Keratinocyte (primary cell): ENCODE data around the gene PSMB7. TPM values are rescaled to one million over a fixed set of nuclear protein-coding genes. Genes with fewer than 3 reads are reported as not detected.

ENCODE experiments used
- DNase-seq: peaks from one replicate; pipeline ENCODE4 v3.0.0-alpha.2; 2011; ENCODE audit warnings: low read depth, missing footprints, low spot score
- FAIRE-seq: peaks from 2 replicates; lab custom pipeline; 2011; peaks lifted over from hg19 to GRCh38; lab: Jason Lieb, UNC
- H2AFZ ChIP-seq: 2 replicates; pipeline ENCODE4 v1.6.0; 2012; ENCODE audit warnings: low read length, control low read depth, inconsistent platforms; ENCODE audit not compliant: control insufficient read depth
- H3K27ac ChIP-seq: 2 replicates; pipeline ENCODE4 v1.5.1; 2011; ENCODE audit warnings: low read length; ENCODE audit not compliant: control insufficient read depth, insufficient read depth
- H3K27me3 ChIP-seq: 3 replicates; pipeline ENCODE4 v1.6.0; 2011; ENCODE audit warnings: low read length; ENCODE audit not compliant: control insufficient read depth, insufficient read depth; ENCODE audit errors: extremely low read depth
- H3K36me3 ChIP-seq, 2 experiments: 2 replicates in 1 of 2; 3 replicates in 1 of 2; pipeline ENCODE4 v1.5.1; 2011; ENCODE audit warnings: low read length in 2 of 2, mild to moderate bottlenecking in 1 of 2; ENCODE audit not compliant: control insufficient read depth in 2 of 2, insufficient read depth in 2 of 2; ENCODE audit errors: extremely low read depth in 1 of 2
- H3K4me1 ChIP-seq: 3 replicates; pipeline ENCODE4 v1.5.1; 2011; ENCODE audit warnings: low read length; ENCODE audit not compliant: control insufficient read depth, insufficient read depth; ENCODE audit errors: extremely low read depth
- H3K4me2 ChIP-seq: 3 replicates; pipeline ENCODE4 v1.6.0; 2011; ENCODE audit warnings: low read depth, low read length; ENCODE audit not compliant: control insufficient read depth, insufficient read depth; ENCODE audit errors: extremely low read depth
- H3K4me3 ChIP-seq, 3 experiments: fragments of 200-600 bp in 1 of 3; sonication (generic) in 1 of 3; 2 replicates in 2 of 3; 3 replicates in 1 of 3; pipeline ENCODE4 v1.5.1; 2011 to 2016; ENCODE audit warnings: low read length in 3 of 3, mild to moderate bottlenecking in 3 of 3, control low read depth in 2 of 3, inconsistent platforms in 1 of 3, low read depth in 1 of 3, mixed read lengths in 1 of 3, mixed run types in 1 of 3, moderate library complexity in 1 of 3; ENCODE audit not compliant: control insufficient read depth in 2 of 3, insufficient read depth in 2 of 3; ENCODE audit errors: extremely low read depth in 1 of 3
- H3K79me2 ChIP-seq: 2 replicates; pipeline ENCODE4 v1.6.0; 2012; ENCODE audit warnings: low read length; ENCODE audit not compliant: control insufficient read depth, insufficient read depth
- H3K9ac ChIP-seq: 3 replicates; pipeline ENCODE4 v1.6.0; 2011; ENCODE audit warnings: low read length; ENCODE audit not compliant: control insufficient read depth, insufficient read depth; ENCODE audit errors: extremely low read depth
- H3K9me1 ChIP-seq: 3 replicates; pipeline ENCODE4 v1.6.0; 2011; ENCODE audit warnings: low read length; ENCODE audit not compliant: control insufficient read depth, insufficient read depth; ENCODE audit errors: extremely low read depth
- H3K9me3 ChIP-seq: 2 replicates; pipeline ENCODE4 v1.5.1; 2012; ENCODE audit warnings: low read depth, low read length; ENCODE audit not compliant: control insufficient read depth
- H4K20me1 ChIP-seq: 3 replicates; pipeline ENCODE4 v1.6.0; 2011; ENCODE audit warnings: low read length; ENCODE audit not compliant: control insufficient read depth, insufficient read depth; ENCODE audit errors: extremely low read depth
- CTCF ChIP-seq, 3 experiments: IDR thresholded peaks in 1 of 3; conservative IDR thresholded peaks in 1 of 3; optimal IDR thresholded peaks in 1 of 3; 2 replicates in 2 of 3; 3 replicates in 1 of 3; pipeline versions ENCODE3 to v1.5.1; 2011; ENCODE audit warnings: low read length in 3 of 3, mild to moderate bottlenecking in 3 of 3, moderate library complexity in 2 of 3, control low read depth in 1 of 3, inconsistent platforms in 1 of 3; ENCODE audit not compliant: insufficient read depth in 2 of 3; ENCODE audit errors: extremely low read depth in 1 of 3
- EZH2 ChIP-seq: IDR thresholded peaks from one replicate; pipeline ENCODE4 v1.6.1; 2012; ENCODE audit warnings: inconsistent platforms, mild to moderate bottlenecking, low read length, moderate library complexity
- dilution Hi-C: fragments of 300-500 bp; cut with MboI; formaldehyde crosslinking; loops from one replicate; pipeline ENCODE4 v1.7.0; 2020; ENCODE audit warnings: low sequenced_read_pairs; ENCODE audit not compliant: extremely low pct_ligation_motif_present
- polyA plus RNA-seq, 5 experiments: library from polyadenylated mRNA; depleted of rRNA in 3 of 5; stranded (reverse) in 3 of 5; stranded (forward) in 1 of 5; unstranded in 1 of 5; fragments of >200 nt; gene quantifications; 1 replicate in 1 of 5; 2 replicates in 3 of 5; 3 replicates in 1 of 5; pipeline versions ENCODE4 v1.2.1 to v1.2.3, GENCODE V29; 2011 to 2012; ENCODE audit warnings: missing spikeins in 2 of 5, low read depth in 1 of 5, low replicate concordance in 1 of 5

PSMB7 gene
- polyA plus RNA-seq, 1 donor (not counting 4 experiments of a cell fraction or from before 2014, with no cell fraction given) = 388 TPM

GRCh38 chr9:124342402-124342775, 72.9 kb downstream of the PSMB7 start:
- Histone ChIP-seq H3K27me3 (no peaks in the 10 kb centered on the region), H3K36me3 (peaks cover 16 to 18% of the 10 kb centered on the region in 2 experiments), H3K9ac (peak overlapping the region; percentile 49), H3K9me3 (no peaks in the 10 kb centered on the region), H3K4me2 (peak overlapping the region; percentile 50), H3K4me1 (peaks cover 16% of the 10 kb centered on the region), H4K20me1 (peaks cover 3% of the 10 kb centered on the region), H3K27ac (peak overlapping the region; percentile 53), H3K4me3 (no peak overlapping the region), H3K79me2 (no peaks in the 10 kb centered on the region), H2AFZ (no peak overlapping the region), H3K9me1 (no peaks in the 10 kb centered on the region)
- dilution Hi-C loops = no loop called here
- no peak for DNase-seq
- no peak for TF ChIP-seq EZH2
- no peak for TF ChIP-seq CTCF (optimal IDR thresholded peaks at IDR 0.05 in 1 of 3, IDR thresholded peaks at IDR 0.05 in 1 of 3, conservative IDR thresholded peaks at IDR 0.05 in 1 of 3; ENCODE audit: extremely low read depth in 1 of 3, insufficient read depth in 2 of 3, low read length in 3 of 3)
- FAIRE-seq = no peak

- no peak overlapping the region for H3K9ac ChIP-seq
- peaks cover 16% of the 10 kb centered on the region for H3K4me1 ChIP-seq
- H3K4me2 ChIP-seq = no peak overlapping the region
- no peak overlapping the region for H3K4me3 ChIP-seq
- peaks cover 16 to 20% of the 10 kb centered on the region in 2 experiments for H3K36me3 ChIP-seq
- H2AFZ ChIP-seq = no peak overlapping the region
- H4K20me1 ChIP-seq = peaks cover 3% of the 10 kb centered on the region
- no peak for FAIRE-seq
- DNase-seq = no peak
- no peak overlapping the region for H3K27ac ChIP-seq
- no peaks in the 10 kb centered on the region for H3K79me2 ChIP-seq
- dilution Hi-C loops = no loop called here
- TF ChIP-seq EZH2 (no peak), CTCF (optimal IDR thresholded peaks at IDR 0.05 in 1 of 3, IDR thresholded peaks at IDR 0.05 in 1 of 3, conservative IDR thresholded peaks at IDR 0.05 in 1 of 3; ENCODE audit: extremely low read depth in 1 of 3, insufficient read depth in 2 of 3, low read length in 3 of 3) (no peak)
- no peaks in the 10 kb centered on the region for H3K9me1 ChIP-seq
- no peaks in the 10 kb centered on the region for H3K9me3 ChIP-seq
- no peaks in the 10 kb centered on the region for H3K27me3 ChIP-seq
Measured at GRCh38 chr9:124341455-124342170, 73.6 kb downstream of the PSMB7 start.
